Measurements from ENCODE around the gene C7orf25. TPM values are rescaled to one million over a fixed set of nuclear protein-coding genes. Genes with fewer than 3 reads are reported as not detected.

C7orf25 gene
- total and polyA plus RNA-seq, 10 donors = 1.7 to 19.5 (median 5.6) TPM

DNA sequence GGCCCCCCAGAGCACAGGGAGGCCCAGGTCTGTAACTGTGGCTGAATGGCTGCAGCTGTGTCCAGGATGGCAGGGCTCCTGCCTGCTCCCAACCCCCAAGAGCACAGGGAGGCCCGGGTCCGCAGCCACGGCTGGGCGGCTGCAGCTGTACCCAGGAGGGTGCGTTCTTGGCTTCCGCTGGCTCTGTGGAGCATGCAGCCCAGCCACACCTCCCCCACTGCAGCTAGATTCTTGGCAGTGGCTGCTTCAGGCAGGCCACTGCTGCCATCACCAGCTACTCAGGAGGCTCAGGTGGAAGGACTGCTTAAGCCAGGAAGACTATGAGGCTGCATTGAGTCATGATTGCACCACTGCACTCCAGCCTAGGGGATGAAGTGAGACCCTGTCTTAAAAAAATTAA, 27.9 kb downstream of the C7orf25 start:
- Histone ChIP-seq H3K9me3 (no peaks in the 10 kb centered on the region), H3K4me1 (peaks cover 0 to 37% (median 23%) of the 10 kb centered on the region in 6 donors), H3K27ac (no peak overlapping the region), H3K36me3 (no peaks in the 10 kb centered on the region), H3K27me3 (replicated peaks in 1 of 7) (peaks cover 0 to 9% (median 0%) of the 10 kb centered on the region in 7 donors), H3K4me3 (no peak overlapping the region)
- WGBS, 5 donors = 79 to 95% (median 80%) methylated on average over 3 to 6 of the region's 6 CpGs
- peak in 2 of 3 donors; percentile 46 to 63 for TF ChIP-seq POLR2AphosphoS5 (IDR thresholded peaks at IDR 0.05)
- TF ChIP-seq POLR2A (IDR thresholded peaks at IDR 0.05) = no peak
- no peak for TF ChIP-seq CTCF (IDR thresholded peaks at IDR 0.05 in 8 of 11, conservative IDR thresholded peaks at IDR 0.05 in 3 of 11)
- intact Hi-C loops (cut with DNase I; ENCODE audit: low total_unique reads) = no loop called here
- DNase-seq = peak; percentile 83

GRCh38 chr7:42880392-42880791, 31.5 kb downstream of the C7orf25 start:
- DNase-seq = no peak
- H3K27me3 ChIP-seq (replicated peaks in 1 of 7) = no peaks in the 10 kb centered on the region
- H3K4me3 ChIP-seq = no peak overlapping the region
- H3K36me3 ChIP-seq = no peaks in the 10 kb centered on the region
- intact Hi-C loops (cut with DNase I; ENCODE audit: low total_unique reads) = no loop called here
- no peak overlapping the region for H3K27ac ChIP-seq
- H3K4me1 ChIP-seq = peaks cover 0 to 33% (median 6%) of the 10 kb centered on the region in 6 donors
- 86 to 97% (median 88%) methylated on average over 2 of the region's 2 CpGs for WGBS, 5 donors
- no peaks in the 10 kb centered on the region for H3K9me3 ChIP-seq
- TF ChIP-seq POLR2AphosphoS5 (IDR thresholded peaks at IDR 0.05) = no peak
- TF ChIP-seq CTCF (IDR thresholded peaks at IDR 0.05 in 8 of 11, conservative IDR thresholded peaks at IDR 0.05 in 3 of 11) = no peak

GRCh38 chr7:42878303-42878702, 33.6 kb downstream of the C7orf25 start:
- no peak for DNase-seq
- H3K4me1 ChIP-seq = peaks cover 0 to 25% (median 2%) of the 10 kb centered on the region in 6 donors
- H3K9me3 ChIP-seq = no peaks in the 10 kb centered on the region
- intact Hi-C loops (cut with DNase I; ENCODE audit: low total_unique reads) = no loop called here
- H3K27me3 ChIP-seq (replicated peaks in 1 of 7) = no peaks in the 10 kb centered on the region
- TF ChIP-seq POLR2AphosphoS5 (IDR thresholded peaks at IDR 0.05) (no peak), POLR2A (IDR thresholded peaks at IDR 0.05) (no peak), CTCF (IDR thresholded peaks at IDR 0.05 in 8 of 11, conservative IDR thresholded peaks at IDR 0.05 in 3 of 11) (no peak)
- H3K36me3 ChIP-seq = no peaks in the 10 kb centered on the region
- peak overlapping the region in 6 of 8 donors; percentile 20 to 85 (median 66) for H3K27ac ChIP-seq
- WGBS, 5 donors = 51 to 68% (median 67%) methylated on average over 3 of the region's 3 CpGs
- peak overlapping the region in 1 of 8 donors; percentile 28 for H3K4me3 ChIP-seq

DNA sequence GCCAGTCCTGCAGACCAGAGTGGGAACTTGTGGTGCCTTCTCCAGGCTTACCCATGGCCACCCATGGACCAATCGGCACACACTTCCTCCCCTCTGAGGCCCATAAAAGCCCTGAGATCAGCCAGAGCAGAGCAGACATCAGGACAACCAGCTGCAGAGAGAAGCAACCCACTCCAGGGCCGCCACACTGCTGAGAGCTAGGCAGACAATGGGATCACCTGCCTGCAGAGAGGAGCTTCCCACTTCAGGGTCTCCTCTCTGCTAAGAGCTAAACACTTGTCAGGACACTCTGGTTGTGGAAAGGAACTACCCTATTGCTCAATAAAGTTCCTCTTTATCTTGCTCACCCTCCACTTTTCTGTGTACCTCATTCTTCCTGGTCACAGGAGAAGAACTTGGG, 34.0 kb downstream of the C7orf25 start:
- H3K27me3 ChIP-seq (replicated peaks in 1 of 7) = no peaks in the 10 kb centered on the region
- peaks cover 0 to 25% (median 2%) of the 10 kb centered on the region in 6 donors for H3K4me1 ChIP-seq
- intact Hi-C loops (cut with DNase I; ENCODE audit: low total_unique reads) = no loop called here
- no peaks in the 10 kb centered on the region for H3K9me3 ChIP-seq
- H3K36me3 ChIP-seq = no peaks in the 10 kb centered on the region
- peak overlapping the region in 1 of 8 donors; percentile 28 for H3K4me3 ChIP-seq
- H3K27ac ChIP-seq = peak overlapping the region in 6 of 8 donors; percentile 20 to 85 (median 66)
- no peak for DNase-seq
- TF ChIP-seq CTCF (IDR thresholded peaks at IDR 0.05 in 8 of 11, conservative IDR thresholded peaks at IDR 0.05 in 3 of 11) (no peak), POLR2A (IDR thresholded peaks at IDR 0.05) (no peak), POLR2AphosphoS5 (IDR thresholded peaks at IDR 0.05) (no peak)
- WGBS, 5 donors = 45 to 76% (median 58%) methylated on average over 2 of the region's 2 CpGs
